GM21447 (cell line): ENCODE results near the gene MAP2K6.

Source experiments
- ATAC-seq: cut with Tn5 transposase; IDR thresholded peaks from one replicate; pipeline ENCODE4 v1.9.1; 2021; ENCODE audit not compliant: unreplicated experiment

Gene MAP2K6

DNA sequence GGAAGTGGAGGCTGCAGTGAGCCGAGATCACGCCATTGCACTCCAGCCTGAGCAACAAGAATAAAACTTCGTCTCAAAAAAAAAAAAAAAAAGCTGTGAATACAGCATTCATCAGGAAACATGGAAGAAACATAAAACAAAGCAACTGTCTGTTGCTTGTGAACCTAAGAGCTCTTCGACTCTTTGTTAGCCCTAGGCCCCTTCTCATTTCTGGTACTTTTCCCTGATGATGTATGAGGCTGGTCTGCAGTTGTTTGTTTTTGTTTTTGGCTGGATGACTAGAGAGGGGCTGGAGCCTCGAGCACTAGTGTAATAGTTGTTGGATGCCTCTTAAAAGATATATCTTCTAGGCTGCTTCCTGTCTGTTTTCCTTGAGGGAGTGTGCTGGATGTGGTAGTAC is 113.5 kb downstream of the MAP2K6 start:
- no peak for ATAC-seq

GRCh38 chr17:69533481-69534234 is 119.2 kb downstream of the MAP2K6 start:
- no peak for ATAC-seq

DNA sequence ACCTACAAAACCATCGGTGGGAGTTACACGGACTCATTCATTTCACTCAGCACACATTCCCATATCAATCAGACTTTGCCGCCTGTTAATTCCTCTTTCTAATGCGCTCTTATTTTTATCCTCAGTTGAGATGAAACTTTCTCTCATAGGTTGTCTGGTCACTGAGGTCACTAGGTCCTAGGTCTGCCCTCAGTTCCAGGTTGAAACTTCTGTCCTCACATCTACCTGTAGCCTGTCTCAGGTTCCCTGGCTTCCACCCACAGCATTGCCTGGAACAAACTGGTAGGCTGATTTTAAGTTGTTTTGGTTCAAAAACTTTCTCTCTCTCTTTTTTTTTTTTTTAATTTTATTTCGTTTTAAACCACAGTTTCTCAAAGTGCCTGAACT is 119.7 kb downstream of the MAP2K6 start:
- no peak for ATAC-seq

- no peak for ATAC-seq
Measured at GRCh38 chr17:69535016-69535570, 120.6 kb downstream of the MAP2K6 start.

- ATAC-seq, result no peak
Measured at GRCh38 chr17:69538795-69539194, 124.3 kb downstream of the MAP2K6 start.

DNA sequence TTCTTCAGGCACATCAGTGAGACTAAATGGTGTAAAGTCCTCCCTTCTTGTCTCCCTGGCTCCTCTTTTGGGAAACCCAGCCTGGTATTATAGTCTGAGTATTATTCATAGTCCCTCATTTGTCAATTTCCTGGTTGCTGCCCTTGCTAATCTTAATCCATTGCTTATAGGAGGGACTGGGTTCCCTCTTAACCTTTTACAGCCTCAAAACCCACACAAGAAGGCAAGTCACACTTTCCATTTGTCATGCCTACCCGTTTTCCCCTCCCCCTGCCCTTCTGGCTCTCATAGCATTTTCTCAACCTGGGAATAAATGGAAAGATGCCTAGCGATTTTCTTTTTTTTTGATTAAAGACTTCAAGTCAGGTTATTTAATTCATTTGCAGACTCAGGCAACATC is 124.8 kb downstream of the MAP2K6 start:
- no peak for ATAC-seq

- ATAC-seq, result no peak
Measured at GRCh38 chr17:69539781-69540319, 125.4 kb downstream of the MAP2K6 start.

DNA sequence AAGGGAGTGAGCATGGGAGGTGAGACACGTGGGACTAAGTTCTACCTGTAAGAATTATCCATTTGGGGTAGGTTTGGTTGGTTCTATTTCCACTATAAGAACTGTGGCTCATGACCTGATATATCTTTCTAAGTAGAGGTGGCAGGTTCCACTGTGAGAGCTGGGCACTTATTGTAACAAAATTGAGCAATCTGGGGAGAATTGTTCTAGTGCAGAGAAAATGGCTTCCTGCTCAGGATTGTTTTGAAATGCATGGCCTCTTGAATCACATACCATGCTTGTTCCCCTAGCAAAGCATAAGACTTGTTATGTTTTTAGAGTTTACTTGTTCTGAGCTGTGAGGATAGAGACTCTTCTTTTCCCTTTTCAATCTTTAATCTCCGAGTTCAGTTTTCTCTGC is 125.9 kb downstream of the MAP2K6 start:
- no peak for ATAC-seq

GRCh38 chr17:69547230-69547629 is 132.7 kb downstream of the MAP2K6 start:
- ATAC-seq, result no peak

DNA sequence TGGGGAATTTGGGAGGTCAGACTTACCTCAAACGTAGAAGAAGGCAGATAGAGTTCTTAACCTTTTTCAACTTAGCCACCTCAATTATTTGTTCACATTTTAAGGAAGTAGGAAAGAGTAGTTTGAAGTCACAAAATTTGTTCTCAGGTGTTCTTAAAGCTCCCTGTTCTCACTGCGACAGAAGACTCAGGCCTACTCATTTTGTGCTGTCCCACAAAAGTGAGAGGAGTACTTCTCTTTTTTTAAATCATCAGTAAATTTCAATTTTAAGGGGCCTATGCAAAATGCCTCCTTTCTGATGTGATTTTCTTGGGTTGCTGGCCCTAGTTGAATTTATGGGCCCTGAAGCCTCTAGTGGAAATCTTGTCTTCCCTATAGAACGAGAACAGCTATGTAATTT is 133.4 kb downstream of the MAP2K6 start:
- peak; percentile 56 for ATAC-seq

GRCh38 chr17:69551212-69552010 is 136.9 kb downstream of the MAP2K6 start:
- no peak for ATAC-seq

DNA sequence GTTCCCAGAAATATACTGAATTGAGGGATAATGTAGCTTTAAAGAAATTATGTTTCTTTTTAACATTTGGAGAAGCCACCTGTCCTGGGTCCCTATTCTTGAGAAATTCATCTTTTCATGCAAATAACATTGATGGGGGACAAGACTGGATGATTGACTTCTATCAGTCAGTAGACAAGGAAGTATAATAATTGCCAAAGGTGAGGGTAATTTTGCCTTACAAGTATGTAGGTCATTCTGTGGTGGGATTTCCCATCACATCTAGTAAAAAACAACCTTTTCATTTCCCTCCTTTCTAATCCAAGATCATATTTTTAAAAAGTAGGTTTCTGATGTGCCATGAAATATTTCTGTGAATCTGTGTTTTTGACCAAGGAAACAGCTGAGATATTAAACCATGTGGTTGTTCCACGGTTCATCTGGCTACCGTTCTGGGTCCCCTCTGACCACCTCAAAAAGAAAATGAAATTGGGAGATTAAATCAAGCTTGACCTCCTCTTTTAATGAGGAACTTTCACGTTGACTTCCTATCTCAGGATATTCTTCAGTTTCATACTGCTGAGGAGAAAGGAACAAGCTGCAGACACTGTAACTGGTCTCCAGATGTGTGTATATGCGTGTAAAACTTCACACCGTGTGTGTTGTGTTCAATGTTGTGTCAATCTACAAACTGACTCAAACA is 138.6 kb downstream of the MAP2K6 start:
- no peak for ATAC-seq

DNA sequence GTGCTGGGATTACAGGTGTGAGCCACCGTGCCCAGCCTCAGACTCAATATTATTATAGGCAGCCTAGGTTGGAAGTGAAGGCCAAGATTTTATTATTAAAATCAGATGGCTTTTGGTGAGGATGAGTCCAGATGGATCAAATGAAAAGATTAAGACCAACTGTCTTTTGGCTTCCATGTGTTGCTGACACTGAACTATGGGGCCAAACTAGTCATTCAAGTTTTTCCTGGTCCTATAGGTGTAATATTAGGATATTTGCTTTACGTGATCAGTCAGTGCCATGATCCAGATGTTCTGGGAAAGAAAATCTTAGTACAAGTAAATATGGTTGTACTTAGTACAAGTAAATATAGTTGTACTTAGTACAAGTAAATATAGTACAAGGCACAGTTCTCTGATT is 140.6 kb downstream of the MAP2K6 start:
- ATAC-seq, result no peak

DNA sequence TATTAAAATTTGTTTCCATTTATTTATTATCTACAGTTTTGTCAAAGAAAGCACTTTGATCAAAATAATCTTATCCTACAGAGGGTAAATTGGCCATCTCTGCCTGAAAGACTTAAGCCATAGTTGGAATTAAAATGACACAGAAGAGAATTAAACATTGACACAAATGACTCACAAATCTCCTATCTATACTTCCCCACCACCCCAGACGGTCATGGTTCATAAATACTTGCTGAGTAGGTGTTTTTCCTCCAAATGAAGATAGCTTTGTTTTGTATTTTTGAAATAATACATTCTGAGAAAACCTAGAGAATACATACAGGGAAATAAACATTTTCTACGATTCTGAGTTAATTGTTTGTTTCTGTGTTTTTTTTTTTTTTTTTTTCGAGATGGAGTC is 142.8 kb downstream of the MAP2K6 start:
- no peak for ATAC-seq

- ATAC-seq, result no peak
Measured at GRCh38 chr17:69558796-69559195, 144.3 kb downstream of the MAP2K6 start.

GRCh38 chr17:69560987-69561441 is 146.5 kb downstream of the MAP2K6 start:
- ATAC-seq, result no peak

- ATAC-seq, result no peak
Measured at GRCh38 chr17:69561462-69561861, 147.0 kb downstream of the MAP2K6 start.

- no peak for ATAC-seq
Measured at GRCh38 chr17:69565447-69565846, 150.9 kb downstream of the MAP2K6 start.

DNA sequence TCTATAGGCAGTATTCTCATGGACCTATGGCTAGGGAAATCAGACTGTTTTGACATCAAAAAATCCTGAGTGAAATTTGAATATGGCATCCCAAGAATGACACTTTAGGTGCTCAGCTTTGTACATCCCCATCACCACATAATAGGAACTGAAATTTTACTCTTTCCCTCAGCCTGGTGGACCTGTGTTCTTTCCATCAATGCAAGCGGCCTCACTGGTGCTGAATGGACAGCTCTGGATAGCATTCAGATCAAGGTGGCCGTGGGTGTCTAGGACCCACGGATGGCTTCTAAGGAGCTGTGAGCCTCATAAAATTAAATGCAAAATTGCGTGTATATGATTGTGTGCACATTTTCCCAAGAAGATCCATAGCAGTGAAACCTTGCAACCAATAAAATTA is 152.6 kb downstream of the MAP2K6 start:
- ATAC-seq, result no peak

GRCh38 chr17:69572747-69573146 is 158.2 kb downstream of the MAP2K6 start:
- ATAC-seq, result no peak

- no peak for ATAC-seq
Measured at GRCh38 chr17:69573396-69573795, 158.9 kb downstream of the MAP2K6 start.
